WTC11 (cell line): ENCODE measurements around the gene TMPRSS3.

Source experiments
- ESRRA ChIP-seq: sonication (generic); formaldehyde crosslinking; IDR thresholded peaks from 2 replicates; pipeline ENCODE4 v1.8.1; 2022; ENCODE audit warnings: mild to moderate bottlenecking, missing genetic modification reagents, borderline replicate concordance
- FOXJ3 ChIP-seq: sonication (generic); formaldehyde crosslinking; IDR thresholded peaks from 2 replicates; pipeline ENCODE4 v1.9.0; 2021; ENCODE audit warnings: missing genetic modification reagents, mild to moderate bottlenecking, borderline replicate concordance
- FOXK1 ChIP-seq: sonication (generic); formaldehyde crosslinking; IDR thresholded peaks from 2 replicates; pipeline ENCODE4 v1.8.0; 2022; ENCODE audit warnings: mild to moderate bottlenecking, moderate library complexity, missing genetic modification reagents
- NFYB ChIP-seq: sonication (generic); formaldehyde crosslinking; conservative IDR thresholded peaks from 2 replicates; pipeline ENCODE4 v1.8.0; 2022; ENCODE audit warnings: low read depth, missing genetic modification reagents
- SP1 ChIP-seq: sonication (generic); formaldehyde crosslinking; conservative IDR thresholded peaks from 2 replicates; pipeline ENCODE4 v1.8.1; 2022; ENCODE audit warnings: missing genetic modification reagents
- TEAD1 ChIP-seq: sonication (generic); formaldehyde crosslinking; IDR thresholded peaks from 2 replicates; pipeline ENCODE4 v1.8.0; 2022; ENCODE audit warnings: mild to moderate bottlenecking, missing genetic modification reagents
- ZNF263 ChIP-seq: sonication (generic); formaldehyde crosslinking; IDR thresholded peaks from 2 replicates; pipeline ENCODE4 v1.8.1; 2022; ENCODE audit warnings: low read depth, mild to moderate bottlenecking, moderate library complexity, missing genetic modification reagents
- ZNF423 ChIP-seq: fragments of 250-450 bp; sonication (Bioruptor Pico); IDR thresholded peaks from 2 replicates; pipeline ENCODE4 v2.1.2; 2022; ENCODE audit warnings: mild to moderate bottlenecking, moderate library complexity
- TF ChIP-seq, protein P1 (sequence below): fragments of 200-600 bp; IDR thresholded peaks from 2 replicates; pipeline ENCODE4 v1.8.0; 2022; ENCODE audit warnings: antibody characterized with exemption
- TF ChIP-seq, protein P2 (sequence below): sonication (generic); formaldehyde crosslinking; IDR thresholded peaks from 2 replicates; pipeline ENCODE4 v1.8.1; 2023; ENCODE audit warnings: mild to moderate bottlenecking, missing genetic modification reagents, moderate library complexity
- TF ChIP-seq, protein P3 (sequence below): sonication (generic); formaldehyde crosslinking; conservative IDR thresholded peaks from 2 replicates; pipeline ENCODE4 v1.8.1; 2022; ENCODE audit warnings: mild to moderate bottlenecking, missing genetic modification reagents
- TF ChIP-seq, protein P4 (sequence below): sonication (generic); formaldehyde crosslinking; IDR thresholded peaks from 2 replicates; pipeline ENCODE4 v1.8.1; 2022; ENCODE audit warnings: low read depth, missing genetic modification reagents, borderline replicate concordance

DNA sequence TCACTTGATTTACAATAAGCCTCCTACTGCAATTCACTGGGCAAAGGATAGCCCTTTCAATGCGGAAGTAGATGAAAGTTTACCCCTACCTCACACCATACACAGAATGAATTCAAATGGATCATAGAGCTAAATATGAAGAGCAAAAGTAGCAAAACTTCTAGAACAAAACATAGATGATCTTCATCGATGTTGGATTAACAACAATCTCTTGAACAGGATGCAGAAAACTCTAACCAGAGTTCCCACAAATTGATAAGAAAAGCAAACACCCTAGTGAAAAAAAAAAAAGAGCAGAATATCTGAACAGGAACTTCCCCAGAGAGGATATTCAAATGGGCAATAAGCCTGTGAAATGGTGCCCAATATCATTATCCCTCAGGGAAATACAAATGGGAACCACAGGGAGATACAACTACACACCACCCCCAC is 6.0 kb upstream of the TMPRSS3 start:
- TF ChIP-seq, protein P1, sequence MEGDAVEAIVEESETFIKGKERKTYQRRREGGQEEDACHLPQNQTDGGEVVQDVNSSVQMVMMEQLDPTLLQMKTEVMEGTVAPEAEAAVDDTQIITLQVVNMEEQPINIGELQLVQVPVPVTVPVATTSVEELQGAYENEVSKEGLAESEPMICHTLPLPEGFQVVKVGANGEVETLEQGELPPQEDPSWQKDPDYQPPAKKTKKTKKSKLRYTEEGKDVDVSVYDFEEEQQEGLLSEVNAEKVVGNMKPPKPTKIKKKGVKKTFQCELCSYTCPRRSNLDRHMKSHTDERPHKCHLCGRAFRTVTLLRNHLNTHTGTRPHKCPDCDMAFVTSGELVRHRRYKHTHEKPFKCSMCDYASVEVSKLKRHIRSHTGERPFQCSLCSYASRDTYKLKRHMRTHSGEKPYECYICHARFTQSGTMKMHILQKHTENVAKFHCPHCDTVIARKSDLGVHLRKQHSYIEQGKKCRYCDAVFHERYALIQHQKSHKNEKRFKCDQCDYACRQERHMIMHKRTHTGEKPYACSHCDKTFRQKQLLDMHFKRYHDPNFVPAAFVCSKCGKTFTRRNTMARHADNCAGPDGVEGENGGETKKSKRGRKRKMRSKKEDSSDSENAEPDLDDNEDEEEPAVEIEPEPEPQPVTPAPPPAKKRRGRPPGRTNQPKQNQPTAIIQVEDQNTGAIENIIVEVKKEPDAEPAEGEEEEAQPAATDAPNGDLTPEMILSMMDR = no peak
- TF ChIP-seq, protein P2, sequence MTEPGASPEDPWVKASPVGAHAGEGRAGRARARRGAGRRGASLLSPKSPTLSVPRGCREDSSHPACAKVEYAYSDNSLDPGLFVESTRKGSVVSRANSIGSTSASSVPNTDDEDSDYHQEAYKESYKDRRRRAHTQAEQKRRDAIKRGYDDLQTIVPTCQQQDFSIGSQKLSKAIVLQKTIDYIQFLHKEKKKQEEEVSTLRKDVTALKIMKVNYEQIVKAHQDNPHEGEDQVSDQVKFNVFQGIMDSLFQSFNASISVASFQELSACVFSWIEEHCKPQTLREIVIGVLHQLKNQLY (CRISPR knock-in tag) = no peak
- TF ChIP-seq FOXJ3 (CRISPR knock-in tag) (no peak), ESRRA (CRISPR knock-in tag) (no peak), ZNF423 (CRISPR knock-in tag) (no peak), ZNF263 (no peak), SP1 (no peak), TEAD1 (CRISPR knock-in tag) (no peak), FOXK1 (CRISPR knock-in tag) (no peak), NFYB (CRISPR knock-in tag) (no peak)
- TF ChIP-seq, protein P3, sequence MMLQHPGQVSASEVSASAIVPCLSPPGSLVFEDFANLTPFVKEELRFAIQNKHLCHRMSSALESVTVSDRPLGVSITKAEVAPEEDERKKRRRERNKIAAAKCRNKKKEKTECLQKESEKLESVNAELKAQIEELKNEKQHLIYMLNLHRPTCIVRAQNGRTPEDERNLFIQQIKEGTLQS (CRISPR knock-in tag) = no peak
- TF ChIP-seq, protein P4, sequence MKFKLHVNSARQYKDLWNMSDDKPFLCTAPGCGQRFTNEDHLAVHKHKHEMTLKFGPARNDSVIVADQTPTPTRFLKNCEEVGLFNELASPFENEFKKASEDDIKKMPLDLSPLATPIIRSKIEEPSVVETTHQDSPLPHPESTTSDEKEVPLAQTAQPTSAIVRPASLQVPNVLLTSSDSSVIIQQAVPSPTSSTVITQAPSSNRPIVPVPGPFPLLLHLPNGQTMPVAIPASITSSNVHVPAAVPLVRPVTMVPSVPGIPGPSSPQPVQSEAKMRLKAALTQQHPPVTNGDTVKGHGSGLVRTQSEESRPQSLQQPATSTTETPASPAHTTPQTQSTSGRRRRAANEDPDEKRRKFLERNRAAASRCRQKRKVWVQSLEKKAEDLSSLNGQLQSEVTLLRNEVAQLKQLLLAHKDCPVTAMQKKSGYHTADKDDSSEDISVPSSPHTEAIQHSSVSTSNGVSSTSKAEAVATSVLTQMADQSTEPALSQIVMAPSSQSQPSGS (CRISPR knock-in tag) = no peak
